ENCODE data around the gene GTF2A2.
A peak's percentile ranks its signal among the peaks of the same experiment; 100 is the strongest.
"Not testable (repeated sequence)": the region's sequence is repeated elsewhere in the genome, so short reads cannot be mapped to it uniquely, and the experiment has no call there.

The GTF2A2 gene

DNA sequence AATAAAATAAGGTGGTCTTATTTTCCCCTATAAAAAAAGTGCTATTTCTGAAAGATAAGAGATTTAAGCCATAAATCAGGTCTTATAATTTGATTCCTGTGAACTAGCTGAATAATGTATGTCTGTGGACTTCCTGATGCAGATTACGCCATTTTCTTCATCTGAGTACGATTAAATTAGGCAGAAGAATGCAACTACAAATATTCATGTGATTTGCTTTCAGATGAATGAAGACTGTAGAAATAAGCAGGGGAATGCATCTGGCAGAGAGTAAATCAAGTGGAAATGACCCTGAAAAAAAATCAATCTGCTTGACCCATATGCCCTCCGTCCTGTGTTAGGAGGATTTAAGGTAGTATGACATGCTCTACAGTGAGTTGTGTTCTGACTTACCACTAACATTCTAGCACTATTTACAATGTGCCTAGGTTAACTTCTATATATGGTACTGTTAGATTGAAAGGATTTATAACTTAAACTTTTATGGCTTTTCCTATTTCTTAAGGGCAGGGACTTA lies 17.1 kb upstream of the GTF2A2 start:
- DNase-seq (ENCODE audit: low spot score) = no peak

DNA sequence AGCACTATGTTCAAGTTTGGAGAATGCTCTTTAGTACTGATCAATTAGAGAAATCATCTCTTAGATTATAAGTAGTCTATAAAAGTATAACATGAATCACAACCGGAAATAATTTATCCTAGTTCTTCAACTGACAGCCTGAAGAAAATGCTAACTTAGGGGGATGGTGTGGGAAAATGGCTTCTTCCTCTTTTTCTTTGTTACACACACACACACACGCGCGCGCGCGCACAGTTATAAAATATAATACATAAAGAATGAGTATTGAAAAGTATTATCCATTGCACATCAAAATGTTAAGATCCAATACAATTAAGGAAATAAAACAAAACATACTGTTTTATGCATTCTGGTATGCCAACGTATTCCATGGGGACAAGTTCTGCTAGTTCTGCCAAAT lies 11.2 kb upstream of the GTF2A2 start:
- no peak for DNase-seq (ENCODE audit: low spot score)

DNA sequence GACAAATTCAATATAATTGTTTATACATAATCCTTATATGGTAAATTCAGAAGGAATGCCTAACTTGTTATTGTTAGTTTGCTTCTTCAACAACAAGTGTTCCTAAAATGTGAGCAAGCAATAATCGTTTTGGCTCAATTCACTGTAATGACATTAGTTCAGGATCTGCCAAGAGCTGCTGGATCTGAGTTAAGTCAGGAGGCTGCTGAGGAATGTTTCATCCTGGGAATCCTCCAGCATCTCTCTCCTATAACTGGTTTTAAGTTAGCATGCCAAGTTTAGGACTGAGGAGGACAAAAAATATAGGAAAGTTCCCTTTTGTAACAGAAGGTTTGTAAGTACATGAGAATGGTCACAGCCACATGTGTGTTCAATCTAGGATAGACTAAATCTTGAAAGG lies 4.9 kb upstream of the GTF2A2 start:
- DNase-seq (ENCODE audit: low spot score) = no peak

DNA sequence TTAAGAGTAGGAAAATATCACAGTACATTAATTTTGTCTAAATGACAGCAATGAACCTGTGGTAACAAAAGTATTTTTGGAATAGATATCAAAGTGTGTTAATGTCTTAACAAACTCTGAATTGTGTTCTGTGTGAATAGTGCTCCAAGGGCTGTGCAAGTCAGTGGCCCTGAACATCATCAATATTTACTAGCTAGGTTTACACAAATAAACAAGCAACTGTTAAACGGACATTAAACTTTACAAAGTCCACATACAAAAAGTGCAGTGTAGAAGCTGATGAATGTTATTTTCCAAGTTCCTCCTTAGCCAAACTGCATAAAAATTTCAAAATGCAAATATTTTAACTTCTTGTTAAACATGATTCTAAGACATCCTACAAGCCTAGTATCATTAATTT lies 2.1 kb upstream of the GTF2A2 start:
- no peak for DNase-seq (ENCODE audit: low spot score)

DNA sequence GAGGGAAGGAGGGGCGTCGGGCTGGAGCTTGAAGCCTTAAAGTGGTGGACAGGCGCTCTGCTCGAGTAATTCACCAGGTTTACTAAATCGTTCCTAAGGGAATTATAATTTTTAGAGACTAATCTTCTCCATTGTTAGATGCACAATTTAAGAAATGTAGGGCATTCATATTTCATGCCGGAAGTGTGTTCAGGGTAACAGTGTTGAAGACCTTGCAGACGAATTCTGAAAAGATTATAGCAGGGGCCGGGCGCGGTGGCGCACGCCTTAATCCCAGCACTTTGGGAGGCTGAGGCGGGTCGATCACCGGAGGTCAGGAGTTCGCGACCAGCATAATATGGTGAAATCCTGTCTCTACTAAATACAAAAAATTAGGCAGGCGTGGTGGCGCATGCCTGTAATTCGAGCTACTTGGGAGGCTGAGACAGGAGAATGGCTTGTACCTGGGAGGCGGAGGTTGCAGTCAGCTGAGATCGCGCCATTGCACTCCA lies 365 bp upstream of the GTF2A2 start:
- DNase-seq (ENCODE audit: low spot score) = no peak

DNA sequence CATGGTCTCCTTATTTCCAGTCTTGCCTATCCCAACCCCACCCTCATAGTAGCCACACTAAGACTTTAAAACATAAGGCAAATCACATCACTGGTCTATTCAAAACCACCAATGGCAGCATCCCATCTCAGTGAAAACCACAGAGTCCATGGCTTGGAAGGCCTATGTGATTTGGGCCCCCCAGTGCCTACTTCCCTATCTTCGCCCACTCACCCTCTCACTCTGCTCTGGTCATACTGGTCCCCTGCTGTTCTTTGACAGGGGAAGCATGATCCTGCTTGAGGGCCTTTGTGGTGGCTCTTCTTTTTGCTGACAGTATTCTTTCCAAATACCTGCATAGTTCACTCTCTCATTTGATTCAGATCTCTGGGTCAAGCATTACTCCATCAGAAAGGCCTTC lies 3.3 kb downstream of the GTF2A2 start:
- DNase-seq (ENCODE audit: low spot score) = no peak

DNA sequence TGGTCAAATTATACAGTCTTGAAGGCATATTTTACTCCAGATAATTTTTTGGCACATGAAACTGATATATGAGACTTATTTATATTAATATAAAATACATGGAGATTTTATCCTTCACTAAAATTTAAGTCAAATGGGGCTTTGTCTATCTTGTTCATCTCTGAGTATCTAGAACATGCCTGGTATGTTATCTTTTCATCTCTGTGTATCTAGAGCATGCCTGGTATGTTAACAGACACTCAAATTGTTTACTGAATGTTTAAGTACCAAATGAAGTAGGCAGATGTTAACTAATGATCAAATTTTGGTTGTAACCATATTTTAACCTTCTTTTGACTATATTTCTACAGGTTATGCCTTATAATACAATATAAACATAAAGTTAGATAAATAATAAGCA lies 7.7 kb downstream of the GTF2A2 start:
- no peak for DNase-seq (ENCODE audit: low spot score)

DNA sequence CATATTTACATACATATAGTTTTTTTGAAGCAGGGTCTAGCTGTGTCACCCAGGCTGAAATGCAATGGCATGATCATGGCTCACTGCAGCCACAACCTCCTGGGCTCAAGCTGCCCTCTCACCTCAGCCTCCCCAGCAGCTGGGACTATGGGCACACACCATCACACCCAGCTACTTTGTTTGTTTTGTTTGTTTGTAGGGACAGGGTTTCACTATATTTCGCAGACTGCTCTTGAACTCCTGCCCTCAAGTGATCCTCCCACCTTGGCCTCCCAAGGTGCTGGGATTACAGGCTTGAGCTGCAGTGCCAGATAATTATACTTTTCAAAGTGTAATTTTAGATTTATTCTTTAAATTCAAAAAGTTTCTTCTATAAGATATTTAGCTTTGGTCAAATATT lies 10.2 kb downstream of the GTF2A2 start:
- DNase-seq (ENCODE audit: low spot score) = no peak

DNA sequence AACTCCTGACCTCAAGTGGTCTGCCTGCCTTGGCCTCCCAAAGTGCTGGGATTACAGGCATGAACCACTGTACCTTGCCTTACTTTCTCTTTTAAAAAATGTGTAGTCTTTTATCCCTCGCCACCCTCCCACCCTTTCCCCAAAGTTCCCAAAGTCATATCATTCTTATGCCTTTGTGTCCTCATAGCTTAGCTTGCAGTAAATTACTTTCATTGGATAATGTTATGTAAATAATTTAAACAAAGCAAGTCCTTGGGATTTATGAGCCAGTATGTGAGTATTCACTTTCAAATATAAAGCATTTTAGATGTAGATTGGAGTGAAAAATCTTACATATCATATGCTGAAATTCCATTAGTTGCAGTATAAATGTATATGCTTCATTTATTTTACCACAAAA lies 11.0 kb downstream of the GTF2A2 start:
- no peak for DNase-seq (ENCODE audit: low spot score)

DNA sequence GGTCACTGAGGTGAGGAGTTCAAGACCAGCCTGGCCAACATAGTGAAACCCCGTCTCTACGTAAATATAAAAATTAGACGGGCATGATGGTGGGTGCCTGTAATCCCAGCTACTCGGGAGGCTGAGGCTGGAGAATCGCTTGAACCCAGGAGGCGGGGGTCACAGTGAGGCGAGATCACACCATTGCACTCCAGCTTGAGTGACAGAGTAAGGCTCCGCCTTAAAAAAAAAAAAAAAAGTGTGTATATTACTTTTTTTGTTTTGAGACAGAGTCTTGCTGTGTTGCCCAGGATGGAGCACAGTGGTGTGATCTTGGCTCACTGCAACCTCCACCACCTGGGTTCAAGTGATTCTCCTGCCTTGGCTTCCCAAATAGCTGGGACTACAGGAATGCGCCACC lies 11.5 kb downstream of the GTF2A2 start:
- DNase-seq (ENCODE audit: low spot score) = not testable (repeated sequence)

DNA sequence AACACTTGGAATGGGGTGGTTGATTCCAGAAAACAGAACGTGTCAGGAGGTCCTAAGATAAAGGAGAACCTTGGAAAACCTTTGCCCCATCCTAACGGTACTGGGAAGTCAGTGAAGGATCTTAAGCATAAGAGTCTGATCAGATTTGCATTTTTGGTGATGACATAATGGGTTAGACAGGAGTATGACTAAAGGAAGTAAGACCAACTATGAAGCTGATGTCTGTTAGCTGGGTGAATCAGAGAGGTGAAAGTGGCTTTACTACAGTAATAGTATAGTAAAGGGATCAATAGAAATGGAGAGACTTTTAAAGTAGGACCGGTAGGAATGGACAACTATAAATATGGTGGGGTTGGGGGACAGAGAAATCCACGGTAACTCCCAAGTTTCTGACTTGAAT lies 12.6 kb downstream of the GTF2A2 start:
- no peak for DNase-seq (ENCODE audit: low spot score)

DNA sequence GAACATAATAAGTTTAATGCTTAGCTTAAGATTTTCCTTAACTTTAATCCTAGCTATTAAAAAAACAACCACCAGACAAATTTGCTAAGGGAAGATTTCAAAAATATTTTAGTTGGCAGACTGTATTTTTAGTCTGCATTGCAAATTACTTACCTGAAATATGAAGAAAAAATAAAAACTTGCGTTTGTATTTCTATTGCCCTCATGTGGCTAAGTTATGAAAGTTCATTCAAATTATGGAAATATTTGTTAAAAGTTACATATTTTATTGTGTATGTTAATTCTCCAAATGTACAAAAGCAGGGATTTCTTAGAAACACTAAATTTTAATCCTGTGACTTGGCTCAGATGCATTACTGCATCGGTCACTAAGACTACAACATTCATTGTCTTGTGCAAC lies 15.0 kb downstream of the GTF2A2 start:
- DNase-seq (ENCODE audit: low spot score) = no peak

DNA sequence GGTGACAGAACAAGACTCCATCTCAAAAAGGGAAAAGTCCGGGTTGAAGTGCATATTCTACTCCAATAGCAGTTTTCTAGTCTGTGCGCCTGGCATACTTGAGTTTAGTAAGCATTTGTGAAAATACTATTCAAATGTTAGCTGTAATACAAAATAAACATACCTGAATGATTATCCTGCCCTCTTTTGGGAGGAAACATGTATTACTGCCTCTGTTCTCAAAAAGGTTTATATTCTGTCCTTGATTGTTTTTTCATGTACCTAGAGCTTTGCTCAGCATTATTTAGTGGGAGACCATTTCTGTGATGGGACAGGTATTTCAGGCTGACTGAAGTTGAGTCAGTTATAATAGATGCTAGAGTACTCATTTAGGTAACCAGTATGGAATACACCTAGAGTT lies 19.8 kb downstream of the GTF2A2 start:
- not testable (repeated sequence) for DNase-seq (ENCODE audit: low spot score)

DNA sequence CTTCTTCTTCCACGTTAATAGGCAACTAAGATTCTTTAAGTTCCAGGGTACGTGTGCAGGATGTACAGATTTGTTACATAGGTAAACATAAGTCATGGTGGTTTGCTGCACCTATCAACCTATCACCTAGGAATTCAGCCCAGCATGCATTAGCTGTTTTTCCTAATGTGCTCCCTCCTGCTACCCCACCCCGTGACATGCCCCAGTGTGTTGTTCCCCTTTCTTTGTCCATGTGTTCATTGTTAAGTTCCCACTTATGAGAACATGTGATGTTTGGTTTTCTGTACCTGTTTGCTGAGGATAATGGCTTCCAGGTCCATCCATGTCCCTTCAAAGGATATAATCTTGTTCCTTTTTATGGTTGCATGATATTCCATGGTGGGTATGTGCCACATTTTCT lies 21.1 kb downstream of the GTF2A2 start:
- no peak for DNase-seq (ENCODE audit: low spot score)

DNA sequence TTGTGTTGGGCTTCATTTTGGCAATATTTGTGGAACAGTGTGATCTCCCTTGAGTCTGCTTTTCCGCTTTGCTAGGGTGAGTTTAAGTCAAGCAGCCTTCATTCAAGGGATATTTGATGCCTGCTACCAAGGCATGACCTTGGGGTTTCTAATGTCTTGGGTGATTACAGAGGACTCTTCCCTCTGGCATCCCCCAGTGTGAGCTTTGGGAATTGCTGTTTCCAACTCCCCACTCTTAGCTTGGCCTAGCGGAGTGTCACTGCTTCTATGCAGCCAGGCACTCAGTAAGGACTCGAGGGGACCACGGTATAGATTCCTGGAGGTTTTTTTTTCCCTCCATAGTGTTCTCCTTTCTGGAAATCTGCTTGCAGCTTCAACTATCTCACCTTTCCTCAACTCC lies 24.6 kb downstream of the GTF2A2 start:
- DNase-seq (ENCODE audit: low spot score) = no peak

DNA sequence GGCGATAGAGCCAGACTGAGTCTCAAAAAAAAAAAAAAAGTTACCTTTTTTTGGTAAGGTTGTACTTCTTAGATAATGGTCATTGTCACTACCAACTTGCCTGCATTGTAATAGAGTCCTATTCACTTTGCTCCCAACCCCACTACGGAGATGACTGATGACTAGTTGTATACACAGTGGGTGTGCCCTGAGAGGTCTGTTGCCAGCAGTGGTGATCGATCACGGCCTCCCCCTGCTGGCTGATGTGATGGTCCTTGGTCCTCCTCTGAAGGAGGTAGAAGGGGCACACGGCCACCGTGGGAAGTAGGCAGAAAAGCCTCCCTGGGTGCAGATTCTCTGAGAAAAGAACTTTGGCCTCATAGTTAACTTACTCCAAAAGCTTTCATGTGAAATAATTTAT lies 35.0 kb downstream of the GTF2A2 start:
- peak; percentile 33 for DNase-seq (ENCODE audit: low spot score)

DNA sequence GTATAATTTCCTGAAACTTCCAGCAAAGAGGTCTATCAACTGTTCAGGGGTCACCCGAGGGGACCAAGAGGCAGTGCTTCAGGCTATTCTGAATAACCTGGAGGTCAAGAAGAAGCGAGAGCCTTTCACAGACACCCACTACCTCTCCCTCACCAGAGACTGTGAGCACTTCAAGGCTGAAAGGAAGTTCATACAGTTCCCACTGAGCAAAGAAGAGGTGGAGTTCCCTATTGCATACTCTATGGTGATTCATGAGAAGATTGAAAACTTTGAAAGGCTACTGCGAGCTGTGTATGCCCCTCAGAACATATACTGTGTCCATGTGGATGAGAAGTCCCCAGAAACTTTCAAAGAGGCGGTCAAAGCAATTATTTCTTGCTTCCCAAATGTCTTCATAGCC lies 38.9 kb downstream of the GTF2A2 start:
- DNase-seq (ENCODE audit: low spot score) = no peak

DNA sequence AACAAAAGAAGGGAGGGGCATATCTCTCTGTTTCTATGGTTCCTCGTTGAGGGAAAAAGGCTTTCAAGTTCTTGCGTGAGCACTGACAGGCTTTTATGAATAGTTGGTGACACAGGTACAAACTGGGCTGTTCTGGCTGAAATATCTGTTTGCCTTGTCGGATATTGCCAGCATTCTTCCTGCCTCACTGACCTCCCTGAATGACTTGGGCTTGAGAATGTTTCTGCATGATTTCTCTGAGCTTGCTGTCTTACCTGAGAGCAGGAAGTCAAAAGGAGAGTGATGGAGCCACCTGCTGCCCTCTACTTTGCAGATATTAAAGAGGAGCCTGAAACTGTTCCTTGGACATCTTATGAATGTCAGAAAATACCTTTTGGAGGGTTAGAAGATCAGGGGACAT lies 40.9 kb downstream of the GTF2A2 start:
- no peak for DNase-seq (ENCODE audit: low spot score)

DNA sequence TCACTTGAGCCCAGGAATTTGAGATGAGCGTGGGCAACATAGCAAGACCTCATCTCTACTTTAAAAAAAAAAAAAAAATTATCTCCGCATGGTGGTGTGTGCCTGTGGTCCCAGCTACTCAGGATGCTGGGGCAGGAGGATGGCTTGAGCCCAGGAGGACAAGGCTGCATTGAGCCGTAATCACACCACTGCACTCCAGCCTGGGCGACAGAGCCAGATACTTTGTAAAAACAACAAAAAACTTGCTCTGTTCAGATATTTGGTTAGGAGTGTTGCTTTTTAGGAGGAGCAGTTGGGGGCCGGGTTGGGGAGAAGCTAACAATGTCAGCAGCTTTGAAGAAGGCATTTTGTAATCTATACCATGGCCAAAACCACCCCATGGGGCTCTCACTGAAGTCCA lies 41.7 kb downstream of the GTF2A2 start:
- no peak for DNase-seq (ENCODE audit: low spot score)

DNA sequence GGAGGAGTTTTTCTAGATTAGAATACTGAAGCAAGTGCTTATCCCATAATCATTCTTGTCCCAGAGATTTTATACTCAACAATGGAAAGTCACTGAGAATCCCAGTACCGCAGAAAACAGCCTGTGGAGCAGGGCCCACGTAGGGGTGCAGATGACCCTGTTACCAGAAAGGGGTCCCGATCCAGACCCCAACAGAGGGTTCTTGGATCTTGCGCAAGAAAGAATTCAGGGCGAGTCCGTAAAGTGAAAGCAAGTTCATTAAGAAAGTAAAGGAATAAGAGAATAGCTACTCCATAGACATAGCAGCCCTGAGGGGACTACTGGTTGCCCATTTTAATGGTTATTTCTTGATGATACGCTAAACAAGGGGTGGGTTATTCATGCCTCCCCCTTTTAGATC lies 43.2 kb downstream of the GTF2A2 start:
- no peak for DNase-seq (ENCODE audit: low spot score)

DNA sequence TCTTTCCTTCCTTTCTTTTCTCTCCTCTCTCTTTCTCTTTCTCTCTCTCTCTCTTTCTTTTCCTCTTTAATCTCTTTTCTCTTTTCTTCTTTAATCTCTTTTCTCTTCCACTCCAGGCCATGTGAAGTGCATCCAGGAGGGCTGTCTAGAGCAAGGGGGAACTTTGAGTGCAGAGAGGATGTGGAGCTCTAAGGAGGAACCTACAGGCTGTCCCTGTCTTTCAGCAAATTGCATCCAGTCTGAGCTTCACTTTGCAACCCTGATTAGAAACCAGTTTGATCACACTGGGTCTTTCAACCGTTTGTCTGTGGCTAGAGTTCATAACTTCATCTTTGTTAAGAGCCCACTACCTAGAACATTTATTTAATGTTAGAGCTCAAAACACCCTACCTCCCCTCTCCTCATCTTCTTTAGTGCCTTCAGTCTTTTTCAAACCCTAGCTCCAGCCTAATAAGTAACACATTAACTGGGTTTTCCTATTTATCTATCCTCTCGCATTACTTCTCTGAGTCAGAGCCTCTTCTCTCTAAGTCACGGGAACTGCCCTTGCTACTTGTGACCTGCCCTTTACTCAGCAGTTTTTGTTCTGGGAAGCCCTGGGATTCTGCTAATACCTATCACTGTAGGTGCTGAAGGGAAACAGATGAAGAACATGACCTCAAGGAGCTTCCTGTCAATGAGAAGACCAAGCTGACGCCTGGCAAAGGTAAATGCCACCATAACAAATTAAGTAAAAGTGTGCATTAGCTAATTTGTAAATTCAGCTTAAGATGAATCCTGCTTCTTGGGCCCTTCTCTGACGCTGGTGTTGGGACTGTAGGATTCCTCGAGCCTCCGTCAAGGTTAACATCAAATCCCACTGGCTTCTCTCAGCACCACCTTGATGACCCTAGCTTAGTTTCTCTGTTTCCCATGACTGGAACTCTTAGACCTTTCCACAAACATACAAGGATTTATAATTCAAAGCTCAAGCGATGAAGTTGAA lies 45.7 kb downstream of the GTF2A2 start, which contains the start of gene GCNT3:
Gene GCNT3 (plus strand): TSS at position 508 of the 985 bp plus-strand sequence. CDS start 6,456 bp downstream, outside the sequence.
- no peak for DNase-seq (ENCODE audit: low spot score)

DNA sequence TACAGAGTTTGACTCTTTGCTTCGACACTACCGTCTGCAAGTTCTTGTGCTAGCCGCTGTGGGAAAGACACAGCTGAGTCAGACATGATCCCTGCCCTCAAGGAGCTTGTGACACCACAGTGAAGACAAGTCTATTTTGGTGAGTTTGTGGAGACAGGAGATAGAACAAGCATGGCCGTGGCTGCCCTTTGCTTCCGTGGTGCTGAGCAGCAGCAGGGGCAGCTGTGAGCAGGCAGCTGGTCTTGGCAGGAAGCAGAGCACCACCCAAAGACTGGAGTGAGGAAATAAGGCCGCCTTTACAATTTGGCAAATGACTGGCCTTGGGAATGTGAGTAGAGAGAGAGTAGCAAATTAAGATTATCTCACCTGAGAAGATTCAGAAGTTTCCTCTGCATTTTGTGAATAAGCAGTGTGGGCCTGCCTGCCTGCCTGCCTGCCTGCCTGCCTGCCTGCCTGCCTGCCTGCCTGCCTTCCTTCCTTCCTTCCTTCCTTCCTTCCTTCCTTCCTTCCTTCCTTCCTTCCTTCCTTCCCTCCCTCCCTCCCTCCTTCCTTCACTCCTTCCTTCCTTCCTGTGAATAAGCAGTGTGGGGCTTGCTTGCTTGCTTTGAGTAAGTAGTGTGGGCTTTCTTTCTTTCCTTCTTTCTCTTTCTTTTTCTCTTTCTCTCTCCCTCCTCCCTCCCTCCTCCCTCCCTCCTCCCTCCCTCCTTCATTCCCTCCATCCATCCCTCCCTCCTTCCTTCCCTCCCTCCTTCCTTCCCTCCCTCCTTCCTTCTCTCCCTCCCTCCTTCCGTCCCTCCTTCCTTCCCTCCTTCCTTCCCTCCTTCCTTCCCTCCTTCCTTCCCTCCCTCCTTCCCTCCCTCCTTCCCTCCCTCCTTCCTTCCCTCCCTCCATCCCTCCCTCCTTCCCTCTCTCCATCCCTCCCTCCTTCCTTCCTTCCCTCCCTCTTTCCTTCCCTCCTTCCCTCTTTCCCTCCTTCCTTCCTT lies 47.3 kb downstream of the GTF2A2 start:
- no peak for DNase-seq (ENCODE audit: low spot score)

Data from COLO829 (cell line).